Activated CD8-positive, alpha-beta memory T cell treated with anti-CD3 and anti-CD28 coated beads, Interleukin-2, amount 10 ng/mL, durations not matched to agents 7 days and 5 days (primary cell): ENCODE measurements around the gene HOGA1. TPM values are rescaled to one million over a fixed set of nuclear protein-coding genes. Genes with fewer than 3 reads are reported as not detected.

Source experiments
- ATAC-seq: fragments of 150-1000 bp; cut with Tn5 transposase; one replicate; pipeline ENCODE4 v1.10.0; 2021; ENCODE audit warnings: moderate library complexity
- CTCF ChIA-PET: fragments of 350-600 bp; sonication (Branson Sonifier 250); formaldehyde crosslinking; loops from one replicate; lab custom pipeline; 2021; ENCODE audit warnings: antibody characterized with exemption; lab: Charles Lee
- DNase-seq: peaks from one replicate; pipeline ENCODE4 v3.0.0-alpha.2; 2020
- H3K27ac Mint-ChIP-seq: one replicate; pipeline ENCODE4 v1.8.0; 2021; ENCODE audit warnings: mild to moderate bottlenecking, mixed read lengths
- H3K27me3 Mint-ChIP-seq: one replicate; pipeline ENCODE4 v1.8.0; 2021; ENCODE audit warnings: mixed read lengths
- H3K36me3 Mint-ChIP-seq: one replicate; pipeline ENCODE4 v1.8.0; 2021; ENCODE audit warnings: mild to moderate bottlenecking, mixed read lengths
- H3K4me1 Mint-ChIP-seq: one replicate; pipeline ENCODE4 v1.8.0; 2021; ENCODE audit warnings: mixed read lengths
- H3K4me3 Mint-ChIP-seq: one replicate; pipeline ENCODE4 v1.8.0; 2021; ENCODE audit warnings: mild to moderate bottlenecking, moderate library complexity, mixed read lengths
- H3K9me3 Mint-ChIP-seq: one replicate; pipeline ENCODE4 v1.8.0; 2022; ENCODE audit warnings: low read depth, mixed read lengths
- total RNA-seq, 2 experiments: library from RNA; stranded (reverse); gene quantifications; one replicate each; pipeline ENCODE4 v1.2.3, GENCODE V29; 2021

Gene HOGA1
- total RNA-seq, 2 experiments from 2014 or later = not detected

DNA sequence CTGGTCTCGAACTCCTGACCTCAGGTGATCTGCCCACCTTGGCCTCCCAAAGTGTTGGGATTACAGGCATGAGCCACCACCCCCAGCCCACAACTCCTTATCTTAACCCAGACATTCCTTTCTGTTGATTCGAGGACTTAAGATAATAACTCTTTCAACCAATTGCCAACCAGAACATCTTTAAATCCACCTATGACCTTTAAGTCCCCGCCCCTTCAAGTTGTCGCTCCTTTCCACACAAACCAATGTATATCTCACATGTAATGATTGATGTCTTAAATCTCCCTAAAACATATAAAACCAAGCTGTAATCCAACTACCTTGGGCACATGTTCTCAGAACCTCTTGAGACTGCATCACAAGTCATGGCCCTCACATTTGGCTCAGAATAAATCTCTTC lies 19.4 kb upstream of the HOGA1 start:
- no peak for DNase-seq
- H3K27me3 Mint-ChIP-seq = peaks cover 5% of the 10 kb centered on the region
- H3K4me3 Mint-ChIP-seq = no peak overlapping the region
- H3K9me3 Mint-ChIP-seq = no peaks in the 10 kb centered on the region
- no peak overlapping the region for H3K27ac Mint-ChIP-seq
- ATAC-seq = no peak
- H3K4me1 Mint-ChIP-seq = peaks cover 11% of the 10 kb centered on the region
- peaks cover 2% of the 10 kb centered on the region for H3K36me3 Mint-ChIP-seq
- CTCF ChIA-PET = no interaction called here

- peak; percentile 30 for ATAC-seq
Measured at GRCh38 chr10:97566336-97566996, 17.7 kb upstream of the HOGA1 start.

GRCh38 chr10:97567891-97568290 lies 16.3 kb upstream of the HOGA1 start:
- no peak for DNase-seq
- Mint-ChIP-seq H3K36me3 (no peaks in the 10 kb centered on the region), H3K4me1 (peaks cover 6% of the 10 kb centered on the region), H3K9me3 (no peaks in the 10 kb centered on the region), H3K27ac (no peak overlapping the region), H3K4me3 (no peak overlapping the region), H3K27me3 (peaks cover 5% of the 10 kb centered on the region)
- ATAC-seq = no peak
- CTCF ChIA-PET = interaction anchor here (0.9 kb wide), 1 partner anchor 45 kb away, joined by 4 read pairs; no protein-coding TSS in a partner anchor

More at GRCh38 chr10:97566336-97566996, 17.7 kb upstream of the HOGA1 start:
- peak; percentile 51 for DNase-seq
- Mint-ChIP-seq H3K4me1 (peaks cover 6% of the 10 kb centered on the region), H3K36me3 (peaks cover 2% of the 10 kb centered on the region), H3K9me3 (no peaks in the 10 kb centered on the region), H3K27me3 (peaks cover 5% of the 10 kb centered on the region), H3K4me3 (no peak overlapping the region), H3K27ac (no peak overlapping the region)
- CTCF ChIA-PET = no interaction called here

DNA sequence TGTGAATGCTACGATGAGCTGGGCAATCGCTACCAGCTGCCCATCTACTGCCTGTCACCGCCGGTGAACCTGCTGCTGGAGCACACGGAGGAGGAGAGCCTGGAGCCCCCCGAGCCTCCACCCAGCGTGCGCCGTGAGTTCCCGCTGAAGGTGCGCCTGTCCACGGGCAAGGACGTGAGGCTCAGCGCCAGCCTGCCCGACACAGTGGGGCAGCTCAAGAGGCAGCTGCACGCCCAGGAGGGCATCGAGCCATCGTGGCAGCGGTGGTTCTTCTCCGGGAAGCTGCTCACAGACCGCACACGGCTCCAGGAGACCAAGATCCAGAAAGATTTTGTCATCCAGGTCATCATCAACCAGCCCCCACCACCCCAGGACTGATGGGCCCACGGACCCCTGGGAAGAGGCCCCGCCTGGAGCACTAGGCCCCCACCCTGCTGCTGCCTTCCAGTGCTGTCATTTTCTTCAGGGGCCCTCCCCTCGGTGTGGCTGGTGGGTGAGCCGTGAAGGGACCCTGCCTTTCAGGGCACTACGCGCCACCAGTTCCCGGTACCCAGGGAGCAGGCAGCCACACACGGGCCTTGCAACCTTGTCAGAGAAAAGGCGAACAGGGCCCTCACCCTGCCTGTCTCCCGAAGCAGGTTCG lies 13.9 kb upstream of the HOGA1 start:
- Mint-ChIP-seq H3K36me3 (no peaks in the 10 kb centered on the region), H3K27me3 (no peaks in the 10 kb centered on the region), H3K4me3 (no peak overlapping the region), H3K9me3 (no peaks in the 10 kb centered on the region), H3K27ac (no peak overlapping the region), H3K4me1 (peaks cover 8% of the 10 kb centered on the region)
- no peak for DNase-seq
- CTCF ChIA-PET = interaction anchor here (1.6 to 5.5 kb wide), 3 partner anchors 22 to 131 kb away, joined by 4 to 55 read pairs (median 10); no protein-coding TSS in a partner anchor
- no peak for ATAC-seq

DNA sequence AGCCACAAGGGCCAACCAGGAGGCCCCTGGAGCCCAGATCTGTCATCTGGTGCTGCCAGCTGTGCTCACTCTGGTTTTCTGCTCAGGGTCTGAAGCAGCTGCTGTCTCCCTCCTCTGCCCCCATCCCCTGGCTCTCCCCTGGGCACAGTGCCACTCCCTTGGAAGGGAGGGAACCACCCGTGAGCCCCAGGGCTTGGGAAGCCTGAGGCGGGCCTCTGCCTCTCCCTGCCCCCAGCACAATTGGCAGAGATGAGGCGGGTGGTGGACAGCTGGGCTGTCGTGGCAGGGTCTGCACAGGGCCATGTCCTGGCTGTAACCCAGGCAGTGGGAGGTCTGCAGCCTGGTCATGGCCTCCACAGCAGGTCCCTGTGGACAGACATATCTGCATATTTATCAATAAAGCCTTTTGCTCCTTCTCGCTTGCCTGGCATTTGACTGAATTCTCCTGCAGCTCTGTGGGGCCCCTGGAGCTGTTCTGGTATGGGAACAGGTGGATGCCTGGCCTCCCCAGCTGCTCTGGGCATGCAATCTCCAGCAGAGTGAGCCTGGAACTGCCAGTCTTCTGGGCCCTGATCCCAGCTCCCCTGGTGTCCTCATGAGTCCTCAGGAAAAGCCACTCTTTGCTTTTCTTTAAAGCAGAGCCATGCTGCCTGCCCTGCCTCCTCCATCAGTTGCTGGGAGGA lies 13.3 kb upstream of the HOGA1 start:
- Mint-ChIP-seq H3K27ac (no peak overlapping the region), H3K4me1 (peaks cover 8% of the 10 kb centered on the region), H3K27me3 (no peaks in the 10 kb centered on the region), H3K9me3 (no peaks in the 10 kb centered on the region), H3K4me3 (no peak overlapping the region), H3K36me3 (no peaks in the 10 kb centered on the region)
- ATAC-seq (no peak), DNase-seq (no peak)
- CTCF ChIA-PET = interaction anchor here (1.4 to 5.5 kb wide), 14 partner anchors 10 to 165 kb away, joined by 4 to 55 read pairs (median 10); partner anchors contain the start of genes PI4K2A and ZFYVE27

GRCh38 chr10:97571622-97572021 lies 12.6 kb upstream of the HOGA1 start:
- Mint-ChIP-seq H3K27me3 (no peaks in the 10 kb centered on the region), H3K4me3 (no peak overlapping the region), H3K27ac (no peak overlapping the region), H3K36me3 (no peaks in the 10 kb centered on the region), H3K9me3 (no peaks in the 10 kb centered on the region), H3K4me1 (peaks cover 4% of the 10 kb centered on the region)
- ATAC-seq (no peak), DNase-seq (no peak)
- CTCF ChIA-PET = interaction anchor here (0.7 to 5.5 kb wide), 34 partner anchors 9 to 460 kb away, joined by 3 to 55 read pairs (median 6); partner anchors contain the start of genes AVPI1, C10orf62, PI4K2A and ZFYVE27

DNA sequence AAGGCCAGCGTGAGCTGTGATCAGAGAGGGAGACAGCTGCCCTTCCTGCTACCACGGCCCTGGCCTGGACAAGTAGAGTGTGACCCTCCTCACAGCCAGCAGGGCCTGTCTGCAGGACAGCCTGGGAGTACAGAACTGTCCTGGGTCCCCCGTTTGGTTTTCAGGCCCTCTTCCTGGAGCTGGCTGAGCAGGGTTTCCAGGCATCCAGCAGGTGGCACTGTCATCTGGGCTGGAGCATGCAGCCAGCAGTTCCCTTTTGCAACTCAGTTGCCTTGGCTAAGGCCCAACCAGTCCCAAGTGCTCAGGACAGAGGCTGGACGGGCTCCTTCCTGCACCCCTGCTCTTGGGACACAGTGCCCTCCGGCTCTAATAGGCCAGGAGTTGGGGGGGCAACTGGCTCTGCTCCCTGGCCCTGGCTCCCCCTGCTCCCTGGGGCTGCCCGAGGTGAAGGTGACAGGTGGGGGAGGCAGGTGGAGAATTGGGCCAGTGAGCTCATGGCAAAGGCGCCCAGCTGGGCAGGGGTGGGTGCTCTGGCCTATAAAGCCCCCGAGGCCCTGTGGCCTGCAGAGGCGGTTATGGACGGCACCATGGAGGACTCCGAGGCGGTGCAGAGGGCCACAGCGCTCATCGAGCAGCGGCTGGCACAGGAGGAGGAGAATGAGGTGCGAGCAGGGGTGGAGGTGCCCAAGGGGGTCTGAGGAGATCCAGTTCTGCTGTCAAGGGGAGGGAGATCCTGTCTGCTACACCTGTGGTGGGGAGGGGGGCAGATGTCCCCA lies 11.8 kb upstream of the HOGA1 start, which contains the start of gene ANKRD2:
Gene ANKRD2 (plus strand): TSS at position 566 of the 776 bp plus-strand sequence. CDS start 10 bp downstream, at position 576.
- no peaks in the 10 kb centered on the region for H3K36me3 Mint-ChIP-seq
- no peaks in the 10 kb centered on the region for H3K9me3 Mint-ChIP-seq
- no peak within 1 kb of the TSS for H3K27ac Mint-ChIP-seq
- DNase-seq (peak; percentile 80), ATAC-seq (peak; percentile 90)
- peaks cover 3% of the 10 kb centered on the region for H3K27me3 Mint-ChIP-seq
- no peak within 1 kb of the TSS for H3K4me3 Mint-ChIP-seq
- H3K4me1 Mint-ChIP-seq = peaks cover 2% of the 10 kb centered on the region
- CTCF ChIA-PET = interaction anchor here (0.6 to 5.5 kb wide), 36 partner anchors 9 to 461 kb away, joined by 3 to 55 read pairs (median 5); partner anchors contain the start of genes AVPI1, C10orf62, PI4K2A and ZFYVE27

DNA sequence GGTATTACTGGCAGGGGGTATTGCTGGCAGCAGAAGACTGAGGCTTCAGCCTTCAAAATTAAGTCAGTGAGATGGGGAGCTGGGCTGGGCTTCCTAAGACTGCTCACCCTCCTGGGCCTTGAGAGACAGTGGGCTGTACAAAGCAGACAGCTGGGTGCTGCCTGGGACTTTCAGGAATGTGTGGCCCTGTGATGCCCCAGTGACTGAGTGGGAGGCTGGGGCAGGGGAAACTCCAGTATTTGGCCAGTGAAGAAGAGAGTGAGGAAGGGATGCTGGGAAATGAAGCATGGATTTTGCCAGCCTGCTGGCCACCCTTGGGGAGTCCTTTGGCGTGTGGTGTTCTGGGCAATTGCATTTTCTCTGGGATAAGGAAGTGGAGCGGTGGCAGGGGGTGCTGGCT lies 11.2 kb upstream of the HOGA1 start:
- H3K27me3 Mint-ChIP-seq = peaks cover 8% of the 10 kb centered on the region
- CTCF ChIA-PET = interaction anchor here (0.6 to 5.5 kb wide), 17 partner anchors 8 to 160 kb away, joined by 3 to 55 read pairs (median 7); partner anchors contain the start of gene AVPI1
- H3K36me3 Mint-ChIP-seq = no peaks in the 10 kb centered on the region
- DNase-seq (no peak), ATAC-seq (no peak)
- H3K27ac Mint-ChIP-seq = no peak overlapping the region
- H3K9me3 Mint-ChIP-seq = no peaks in the 10 kb centered on the region
- H3K4me1 Mint-ChIP-seq = peaks cover 2% of the 10 kb centered on the region
- H3K4me3 Mint-ChIP-seq = no peak overlapping the region

DNA sequence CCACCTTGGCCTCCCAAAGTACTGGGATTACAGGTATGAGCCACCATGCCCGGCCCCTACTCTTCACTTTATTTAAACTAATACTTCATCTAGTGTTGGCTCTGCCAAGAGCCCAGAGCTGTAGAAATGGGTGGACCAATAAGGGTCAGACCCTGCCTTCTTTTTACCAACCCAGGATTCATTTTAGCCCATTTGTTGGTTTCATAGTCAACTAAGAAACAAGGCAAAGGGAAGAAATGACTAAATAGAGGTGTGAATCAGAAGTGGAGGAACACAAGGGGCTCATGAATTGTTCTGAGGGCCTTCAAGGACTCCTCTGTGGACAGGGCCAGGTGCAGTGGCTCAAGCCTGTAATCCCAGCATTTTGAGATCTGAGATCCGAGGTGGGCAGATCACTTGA lies 10.5 kb upstream of the HOGA1 start:
- H3K27me3 Mint-ChIP-seq = peaks cover 15% of the 10 kb centered on the region
- no peaks in the 10 kb centered on the region for H3K9me3 Mint-ChIP-seq
- H3K27ac Mint-ChIP-seq = no peak overlapping the region
- CTCF ChIA-PET = interaction anchor here (0.8 to 5.5 kb wide), 7 partner anchors 7 to 40 kb away, joined by 3 to 55 read pairs (median 4); no protein-coding TSS in a partner anchor
- peaks cover 2% of the 10 kb centered on the region for H3K4me1 Mint-ChIP-seq
- H3K36me3 Mint-ChIP-seq = no peaks in the 10 kb centered on the region
- ATAC-seq = no peak
- no peak overlapping the region for H3K4me3 Mint-ChIP-seq
- DNase-seq = no peak

GRCh38 chr10:97574374-97575126 lies 9.6 kb upstream of the HOGA1 start:
- DNase-seq (no peak), ATAC-seq (no peak)
- Mint-ChIP-seq H3K9me3 (no peaks in the 10 kb centered on the region), H3K27ac (no peak overlapping the region), H3K27me3 (peaks cover 17% of the 10 kb centered on the region), H3K4me1 (peaks cover 2% of the 10 kb centered on the region), H3K36me3 (no peaks in the 10 kb centered on the region), H3K4me3 (no peak overlapping the region)
- CTCF ChIA-PET = interaction anchor here (1.1 to 5.5 kb wide), 6 partner anchors 11 to 39 kb away, joined by 3 to 55 read pairs (median 4); no protein-coding TSS in a partner anchor

DNA sequence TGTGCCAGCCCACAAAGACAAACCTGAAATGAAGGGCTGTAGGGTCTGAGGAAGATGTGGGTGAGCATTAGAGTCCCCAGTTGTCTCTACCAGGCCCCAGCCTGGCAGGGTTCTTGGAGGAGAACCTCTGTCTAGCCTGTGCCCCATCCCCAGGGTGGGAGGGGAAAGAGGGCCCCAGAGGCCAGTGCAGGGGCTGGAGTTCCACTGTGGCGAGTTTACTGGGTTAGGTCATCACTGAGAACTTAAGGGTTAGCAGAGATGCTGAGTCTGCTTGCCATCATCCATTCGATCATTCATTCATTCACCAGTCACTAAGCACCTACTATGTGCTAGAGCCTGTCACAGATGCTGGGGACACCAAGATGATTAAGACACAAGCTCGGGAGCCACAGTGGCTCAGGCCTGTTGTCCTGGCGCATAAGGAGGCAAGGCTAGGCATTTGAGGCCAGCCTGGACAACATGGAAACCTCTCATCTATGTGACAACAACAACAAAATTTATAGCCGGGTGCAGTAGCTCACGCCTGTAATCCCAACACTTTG lies 9.0 kb upstream of the HOGA1 start:
- Mint-ChIP-seq H3K9me3 (no peaks in the 10 kb centered on the region), H3K27me3 (peaks cover 20% of the 10 kb centered on the region), H3K27ac (no peak overlapping the region), H3K36me3 (no peaks in the 10 kb centered on the region), H3K4me3 (no peak overlapping the region), H3K4me1 (peaks cover 4% of the 10 kb centered on the region)
- DNase-seq (no peak), ATAC-seq (no peak)
- CTCF ChIA-PET = interaction anchor here (0.8 to 1.6 kb wide), 6 partner anchors 10 to 41 kb away, joined by 3 to 4 read pairs (median 4); no protein-coding TSS in a partner anchor
